WTC11 (cell line): Measurements from ENCODE around the gene UBAP2. TPM values are rescaled to one million over a fixed set of nuclear protein-coding genes. Genes with fewer than 3 reads are reported as not detected.

Source experiments
- ATAC-seq: fragments of 200-7000 bp; cut with Tn5 transposase; 2 replicates; pipeline ENCODE4 v1.10.0; 2021; ENCODE audit warnings: mild to moderate bottlenecking, moderate library complexity
- CTCF ChIA-PET: fragments of 300-600 bp; sonication (Branson Sonifier 250); formaldehyde crosslinking; loops from one replicate; lab custom pipeline; 2021; ENCODE audit warnings: antibody characterized with exemption; lab: Charles Lee
- POLR2A ChIA-PET: fragments of 350-600 bp; sonication (Branson Sonifier 250); formaldehyde crosslinking; loops from one replicate; lab custom pipeline; 2021; ENCODE audit warnings: antibody characterized with exemption; lab: Charles Lee
- DNase-seq: peaks from one replicate; pipeline ENCODE4 v3.0.0; 2021; ENCODE audit warnings: low spot score
- H3K27ac Mint-ChIP-seq: 2 replicates; pipeline ENCODE4 v1.8.0; 2021; ENCODE audit warnings: mixed read lengths
- H3K27me3 Mint-ChIP-seq: 2 replicates; pipeline ENCODE4 v1.8.0; 2021; ENCODE audit warnings: low read depth, mild to moderate bottlenecking, moderate library complexity, mixed read lengths
- H3K36me3 Mint-ChIP-seq: 2 replicates; pipeline ENCODE4 v1.8.0; 2021; ENCODE audit warnings: mixed read lengths
- H3K4me1 Mint-ChIP-seq: 2 replicates; pipeline ENCODE4 v1.8.0; 2022; ENCODE audit warnings: mixed read lengths
- H3K4me3 Mint-ChIP-seq: 2 replicates; pipeline ENCODE4 v1.8.0; 2021; ENCODE audit warnings: mild to moderate bottlenecking, moderate library complexity, mixed read lengths
- H3K9me3 Mint-ChIP-seq: 2 replicates; pipeline ENCODE4 v1.8.0; 2021; ENCODE audit warnings: mixed read lengths
- CBFB ChIP-seq: sonication (generic); formaldehyde crosslinking; IDR thresholded peaks from 2 replicates; pipeline ENCODE4 v1.8.1; 2022; ENCODE audit warnings: mild to moderate bottlenecking, low read depth, missing genetic modification reagents
- ESRRA ChIP-seq: sonication (generic); formaldehyde crosslinking; IDR thresholded peaks from 2 replicates; pipeline ENCODE4 v1.8.1; 2022; ENCODE audit warnings: mild to moderate bottlenecking, missing genetic modification reagents, borderline replicate concordance
- FOXP4 ChIP-seq: sonication (generic); formaldehyde crosslinking; IDR thresholded peaks from 2 replicates; pipeline ENCODE4 v1.8.0; 2022; ENCODE audit warnings: mild to moderate bottlenecking, missing genetic modification reagents
- JAZF1 ChIP-seq: fragments of 250-450 bp; sonication (Bioruptor Pico); IDR thresholded peaks from 2 replicates; pipeline ENCODE4 v1.9.0; 2021; ENCODE audit warnings: moderate library complexity, mild to moderate bottlenecking, inconsistent platforms
- JUN ChIP-seq: sonication (generic); formaldehyde crosslinking; IDR thresholded peaks from 2 replicates; pipeline ENCODE4 v1.8.0; 2023; ENCODE audit warnings: mild to moderate bottlenecking, missing genetic modification reagents
- SMAD3 ChIP-seq: sonication (generic); formaldehyde crosslinking; IDR thresholded peaks from 2 replicates; pipeline ENCODE4 v1.8.0; 2022; ENCODE audit warnings: missing genetic modification reagents, mild to moderate bottlenecking, borderline replicate concordance
- ZNF263 ChIP-seq: sonication (generic); formaldehyde crosslinking; IDR thresholded peaks from 2 replicates; pipeline ENCODE4 v1.8.1; 2022; ENCODE audit warnings: low read depth, mild to moderate bottlenecking, moderate library complexity, missing genetic modification reagents
- ZNF396 ChIP-seq: fragments of 250-450 bp; sonication (Bioruptor Pico); IDR thresholded peaks from 2 replicates; pipeline ENCODE4 v1.8.0; 2021; ENCODE audit warnings: mild to moderate bottlenecking, moderate library complexity, borderline replicate concordance
- ZNF423 ChIP-seq: fragments of 250-450 bp; sonication (Bioruptor Pico); IDR thresholded peaks from 2 replicates; pipeline ENCODE4 v2.1.2; 2022; ENCODE audit warnings: mild to moderate bottlenecking, moderate library complexity
- total RNA-seq: library from RNA; stranded (reverse); gene quantifications from 3 replicates; pipeline ENCODE4 v1.2.3, GENCODE V29; 2021
- TF ChIP-seq, protein P1 (sequence below): sonication (generic); formaldehyde crosslinking; IDR thresholded peaks from 2 replicates; pipeline ENCODE4 v1.8.0; 2022; ENCODE audit warnings: mild to moderate bottlenecking, missing genetic modification reagents
- TF ChIP-seq, protein P2 (sequence below): fragments of 250-450 bp; sonication (Bioruptor Pico); IDR thresholded peaks from 2 replicates; pipeline ENCODE4 v1.9.0; 2021; ENCODE audit warnings: mild to moderate bottlenecking
- TF ChIP-seq, protein P3 (sequence below): fragments of 200-600 bp; IDR thresholded peaks from 2 replicates; pipeline ENCODE4 v1.8.0; 2022; ENCODE audit warnings: antibody characterized with exemption
- TF ChIP-seq, protein P4 (sequence below): sonication (generic); formaldehyde crosslinking; IDR thresholded peaks from 2 replicates; pipeline ENCODE4 v1.8.0; 2022; ENCODE audit warnings: missing genetic modification reagents

Gene UBAP2
- total RNA-seq, 1 experiment from 2014 or later = 63.9 TPM

DNA sequence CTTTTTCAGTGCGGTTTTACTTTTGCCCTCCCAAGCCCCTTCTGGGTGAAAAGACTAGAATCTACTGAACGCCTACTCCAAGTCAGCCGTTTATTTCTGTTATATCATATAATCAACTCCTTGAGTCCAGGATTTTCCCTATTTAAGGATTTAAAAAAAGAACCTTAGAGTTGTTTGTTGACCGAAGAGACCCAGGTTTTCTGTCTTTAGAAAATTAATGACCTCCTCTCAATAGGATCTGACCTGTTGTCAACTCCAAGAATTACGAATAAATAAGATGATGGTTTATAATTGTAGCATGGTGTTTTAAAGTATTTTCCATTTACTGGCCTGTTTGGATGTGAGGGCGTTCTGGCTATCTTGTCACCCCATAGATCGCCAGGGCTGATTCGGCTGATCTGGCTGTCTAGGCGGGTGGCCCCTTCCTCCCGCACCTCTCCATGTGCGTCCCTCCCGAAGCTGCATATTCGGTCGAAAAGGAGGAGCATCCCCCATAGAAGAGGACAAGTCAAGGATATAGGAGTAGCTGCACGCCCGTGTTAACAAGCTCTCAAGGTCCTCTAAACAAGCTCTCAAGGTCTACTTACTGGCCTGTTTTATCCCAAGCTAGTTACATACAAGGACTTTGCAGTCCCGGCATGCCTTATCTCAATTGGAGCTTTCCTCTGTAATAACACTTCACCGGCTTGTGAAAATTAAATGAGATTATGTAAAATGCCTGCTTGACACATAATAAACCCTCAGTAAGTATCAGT, 1.1 kb upstream of the UBAP2 start:
- H3K36me3 Mint-ChIP-seq = 0 out of 2 replicates have a peak, but pooled peaks cover 2% of the 10 kb centered on the region
- ATAC-seq = no peak
- peak; percentile 26 for DNase-seq
- POLR2A ChIA-PET = interaction anchor here (0.8 to 2.8 kb wide), 3 partner anchors 23 to 328 kb away, joined by 3 to 15 read pairs (median 8); partner anchors contain the start of gene UBAP1
- CTCF ChIA-PET = interaction anchor here (0.6 to 1.0 kb wide), 2 partner anchors 24 to 31 kb away, joined by 4 to 5 read pairs; no protein-coding TSS in a partner anchor
- H3K4me1 Mint-ChIP-seq = peaks cover 34% of the 10 kb centered on the region
- peak overlapping the region; percentile 100 for H3K27ac Mint-ChIP-seq
- no peaks in the 10 kb centered on the region for H3K9me3 Mint-ChIP-seq
- no peaks in the 10 kb centered on the region; the same call in 1 of the 2 replicates for H3K27me3 Mint-ChIP-seq
- H3K4me3 Mint-ChIP-seq = peak overlapping the region; percentile 99
- TF ChIP-seq ESRRA (CRISPR knock-in tag) (no peak), ZNF423 (CRISPR knock-in tag) (no peak), JAZF1 (no peak), FOXP4 (CRISPR knock-in tag) (no peak), JUN (CRISPR knock-in tag) (no peak), ZNF263 (no peak)
- TF ChIP-seq, protein P1, sequence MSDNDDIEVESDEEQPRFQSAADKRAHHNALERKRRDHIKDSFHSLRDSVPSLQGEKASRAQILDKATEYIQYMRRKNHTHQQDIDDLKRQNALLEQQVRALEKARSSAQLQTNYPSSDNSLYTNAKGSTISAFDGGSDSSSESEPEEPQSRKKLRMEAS (CRISPR knock-in tag) = no peak
- TF ChIP-seq, protein P2, sequence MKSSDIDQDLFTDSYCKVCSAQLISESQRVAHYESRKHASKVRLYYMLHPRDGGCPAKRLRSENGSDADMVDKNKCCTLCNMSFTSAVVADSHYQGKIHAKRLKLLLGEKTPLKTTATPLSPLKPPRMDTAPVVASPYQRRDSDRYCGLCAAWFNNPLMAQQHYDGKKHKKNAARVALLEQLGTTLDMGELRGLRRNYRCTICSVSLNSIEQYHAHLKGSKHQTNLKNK = no peak
- TF ChIP-seq, protein P3, sequence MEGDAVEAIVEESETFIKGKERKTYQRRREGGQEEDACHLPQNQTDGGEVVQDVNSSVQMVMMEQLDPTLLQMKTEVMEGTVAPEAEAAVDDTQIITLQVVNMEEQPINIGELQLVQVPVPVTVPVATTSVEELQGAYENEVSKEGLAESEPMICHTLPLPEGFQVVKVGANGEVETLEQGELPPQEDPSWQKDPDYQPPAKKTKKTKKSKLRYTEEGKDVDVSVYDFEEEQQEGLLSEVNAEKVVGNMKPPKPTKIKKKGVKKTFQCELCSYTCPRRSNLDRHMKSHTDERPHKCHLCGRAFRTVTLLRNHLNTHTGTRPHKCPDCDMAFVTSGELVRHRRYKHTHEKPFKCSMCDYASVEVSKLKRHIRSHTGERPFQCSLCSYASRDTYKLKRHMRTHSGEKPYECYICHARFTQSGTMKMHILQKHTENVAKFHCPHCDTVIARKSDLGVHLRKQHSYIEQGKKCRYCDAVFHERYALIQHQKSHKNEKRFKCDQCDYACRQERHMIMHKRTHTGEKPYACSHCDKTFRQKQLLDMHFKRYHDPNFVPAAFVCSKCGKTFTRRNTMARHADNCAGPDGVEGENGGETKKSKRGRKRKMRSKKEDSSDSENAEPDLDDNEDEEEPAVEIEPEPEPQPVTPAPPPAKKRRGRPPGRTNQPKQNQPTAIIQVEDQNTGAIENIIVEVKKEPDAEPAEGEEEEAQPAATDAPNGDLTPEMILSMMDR = no peak

- peak overlapping the region; percentile 99 for H3K4me3 Mint-ChIP-seq
- POLR2A ChIA-PET = interaction anchor here (1.0 to 2.8 kb wide), 3 partner anchors 25 to 134 kb away, joined by 3 to 15 read pairs (median 8); partner anchors contain the start of gene UBAP1
- peak; percentile 48 for DNase-seq
- H3K4me1 Mint-ChIP-seq = peaks cover 34% of the 10 kb centered on the region
- TF ChIP-seq, protein P4, sequence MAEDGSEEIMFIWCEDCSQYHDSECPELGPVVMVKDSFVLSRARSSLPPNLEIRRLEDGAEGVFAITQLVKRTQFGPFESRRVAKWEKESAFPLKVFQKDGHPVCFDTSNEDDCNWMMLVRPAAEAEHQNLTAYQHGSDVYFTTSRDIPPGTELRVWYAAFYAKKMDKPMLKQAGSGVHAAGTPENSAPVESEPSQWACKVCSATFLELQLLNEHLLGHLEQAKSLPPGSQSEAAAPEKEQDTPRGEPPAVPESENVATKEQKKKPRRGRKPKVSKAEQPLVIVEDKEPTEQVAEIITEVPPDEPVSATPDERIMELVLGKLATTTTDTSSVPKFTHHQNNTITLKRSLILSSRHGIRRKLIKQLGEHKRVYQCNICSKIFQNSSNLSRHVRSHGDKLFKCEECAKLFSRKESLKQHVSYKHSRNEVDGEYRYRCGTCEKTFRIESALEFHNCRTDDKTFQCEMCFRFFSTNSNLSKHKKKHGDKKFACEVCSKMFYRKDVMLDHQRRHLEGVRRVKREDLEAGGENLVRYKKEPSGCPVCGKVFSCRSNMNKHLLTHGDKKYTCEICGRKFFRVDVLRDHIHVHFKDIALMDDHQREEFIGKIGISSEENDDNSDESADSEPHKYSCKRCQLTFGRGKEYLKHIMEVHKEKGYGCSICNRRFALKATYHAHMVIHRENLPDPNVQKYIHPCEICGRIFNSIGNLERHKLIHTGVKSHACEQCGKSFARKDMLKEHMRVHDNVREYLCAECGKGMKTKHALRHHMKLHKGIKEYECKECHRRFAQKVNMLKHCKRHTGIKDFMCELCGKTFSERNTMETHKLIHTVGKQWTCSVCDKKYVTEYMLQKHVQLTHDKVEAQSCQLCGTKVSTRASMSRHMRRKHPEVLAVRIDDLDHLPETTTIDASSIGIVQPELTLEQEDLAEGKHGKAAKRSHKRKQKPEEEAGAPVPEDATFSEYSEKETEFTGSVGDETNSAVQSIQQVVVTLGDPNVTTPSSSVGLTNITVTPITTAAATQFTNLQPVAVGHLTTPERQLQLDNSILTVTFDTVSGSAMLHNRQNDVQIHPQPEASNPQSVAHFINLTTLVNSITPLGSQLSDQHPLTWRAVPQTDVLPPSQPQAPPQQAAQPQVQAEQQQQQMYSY (CRISPR knock-in tag) = no peak
- no peak for TF ChIP-seq ZNF396 (CRISPR knock-in tag)
- no peak for TF ChIP-seq SMAD3 (CRISPR knock-in tag)
- TF ChIP-seq CBFB (CRISPR knock-in tag) = no peak
- TF ChIP-seq, all 79 proteins: peak for 0
- peak overlapping the region; percentile 100 for H3K27ac Mint-ChIP-seq
- ATAC-seq = peak; percentile 6
- CTCF ChIA-PET = interaction anchor here (0.9 to 1.1 kb wide), 2 partner anchors 25 to 204 kb away, joined by 3 to 4 read pairs; no protein-coding TSS in a partner anchor
- 0 out of 2 replicates have a peak, but pooled peaks cover 2% of the 10 kb centered on the region for H3K36me3 Mint-ChIP-seq
- no peaks in the 10 kb centered on the region; the same call in 1 of the 2 replicates for H3K27me3 Mint-ChIP-seq
- no peaks in the 10 kb centered on the region for H3K9me3 Mint-ChIP-seq
Observed at GRCh38 chr9:34047864-34048726, 592 bp downstream of the UBAP2 start.
